Measurements from ENCODE around the gene ARL15.

- TF ChIP-seq CTCF (IDR thresholded peaks at IDR 0.05) (no peak), POLR2A (IDR thresholded peaks at IDR 0.05) (no peak)
Observed at GRCh38 chr5:54160329-54160728, 150.0 kb downstream of the ARL15 start.
